HG02623 (cell line): ENCODE results near the gene RBM47.

Experiments
- ATAC-seq: cut with Tn5 transposase; IDR thresholded peaks from one replicate; pipeline ENCODE4 v1.9.1; 2021; ENCODE audit warnings: moderate library complexity; ENCODE audit not compliant: unreplicated experiment

The RBM47 gene

DNA sequence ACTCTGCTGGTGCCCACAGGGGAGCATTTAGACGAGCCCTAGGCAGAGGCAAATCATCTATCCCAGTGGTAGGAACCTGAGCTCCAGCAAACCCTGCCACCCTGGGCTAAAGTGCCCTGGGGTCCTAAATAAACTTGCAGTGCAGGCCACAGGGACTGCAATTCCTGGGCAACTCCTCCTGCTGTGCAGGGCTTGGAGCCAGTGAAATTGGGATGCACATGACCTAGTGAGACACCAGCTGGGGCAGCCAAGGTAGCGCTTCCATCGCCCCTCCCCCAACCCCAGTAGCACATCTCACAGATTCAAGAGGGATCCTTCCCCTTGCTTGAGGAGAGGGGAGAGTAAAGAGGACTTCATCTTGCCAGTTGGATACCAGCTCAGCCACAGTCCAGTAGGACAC, 250.4 kb downstream of the RBM47 start:
- no peak for ATAC-seq

DNA sequence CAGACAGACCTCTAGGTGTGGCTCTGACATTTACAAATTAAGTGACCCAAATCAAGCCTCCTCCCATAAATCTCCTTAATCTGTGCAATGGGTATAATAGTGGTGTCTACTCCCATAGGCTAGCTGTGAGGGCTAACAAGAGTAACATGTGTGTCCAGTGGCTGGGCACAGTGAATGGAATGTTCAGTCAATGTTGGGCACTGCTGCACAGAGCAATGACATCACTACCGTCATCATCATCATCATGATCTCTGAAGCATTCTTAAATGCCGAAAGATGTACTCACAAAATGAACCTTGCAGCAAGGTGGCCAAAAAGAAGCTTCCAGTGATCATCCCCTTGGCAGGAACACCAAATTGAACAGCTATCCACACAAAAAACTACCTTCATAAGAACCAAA, 251.0 kb downstream of the RBM47 start:
- no peak for ATAC-seq

DNA sequence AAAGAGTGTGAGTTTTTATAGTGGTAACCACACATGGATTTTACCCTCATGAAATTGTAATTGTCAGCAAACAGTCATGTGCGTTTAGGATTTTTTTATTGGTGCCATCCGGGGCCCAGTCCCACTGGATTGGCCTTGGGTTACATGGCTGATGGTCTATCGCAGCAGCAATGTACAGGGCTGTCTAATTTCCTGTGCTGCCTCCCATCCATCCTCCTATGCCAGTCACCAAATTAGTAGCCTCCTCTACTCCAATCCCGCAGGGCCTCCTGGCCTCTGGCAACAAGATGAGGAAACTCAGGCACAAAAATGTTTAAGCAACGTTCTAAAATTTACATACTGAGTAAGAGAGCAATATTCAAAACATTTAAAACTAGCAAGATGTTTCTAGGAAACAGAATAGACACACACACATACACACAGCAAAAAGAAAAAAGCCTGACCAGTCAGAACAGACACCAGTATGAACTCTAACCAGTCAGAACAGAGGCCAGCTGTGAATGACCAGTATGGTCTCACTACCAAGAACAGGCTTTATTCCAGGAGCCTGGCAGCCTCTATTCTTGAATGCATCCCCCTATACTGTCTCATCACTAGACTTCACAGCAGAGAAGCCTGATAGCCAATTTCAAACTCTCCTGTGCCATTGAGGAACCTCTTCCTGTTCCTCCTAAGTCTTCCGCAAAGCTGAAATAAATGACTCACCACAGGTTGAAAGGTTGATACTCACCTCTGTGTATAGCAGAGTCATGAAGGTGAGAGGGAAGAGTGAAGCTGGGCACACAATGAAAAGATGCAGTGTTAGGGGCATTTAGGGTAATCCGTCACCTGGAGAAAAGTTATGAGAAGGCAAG, 251.9 kb downstream of the RBM47 start:
- ATAC-seq: no peak

DNA sequence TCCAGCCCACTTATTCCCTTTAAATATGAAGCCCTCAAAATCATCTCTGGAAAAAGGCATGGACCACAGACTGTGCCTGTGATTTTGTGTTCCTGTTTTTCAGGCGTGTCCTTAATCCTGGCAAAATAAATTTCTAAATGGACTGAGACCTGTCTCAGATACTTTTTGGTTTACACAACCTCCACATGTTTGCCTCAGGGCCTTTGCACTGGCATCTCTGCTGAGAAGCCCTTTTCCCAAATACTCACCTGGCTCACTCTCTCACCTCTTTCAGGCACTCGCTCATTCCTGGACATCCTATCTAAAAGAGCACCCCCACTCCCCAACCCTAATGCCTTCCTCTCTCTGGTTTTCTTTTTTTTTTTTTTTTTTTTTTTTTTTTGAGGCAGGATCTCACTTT, 254.0 kb downstream of the RBM47 start:
- ATAC-seq: no peak

DNA sequence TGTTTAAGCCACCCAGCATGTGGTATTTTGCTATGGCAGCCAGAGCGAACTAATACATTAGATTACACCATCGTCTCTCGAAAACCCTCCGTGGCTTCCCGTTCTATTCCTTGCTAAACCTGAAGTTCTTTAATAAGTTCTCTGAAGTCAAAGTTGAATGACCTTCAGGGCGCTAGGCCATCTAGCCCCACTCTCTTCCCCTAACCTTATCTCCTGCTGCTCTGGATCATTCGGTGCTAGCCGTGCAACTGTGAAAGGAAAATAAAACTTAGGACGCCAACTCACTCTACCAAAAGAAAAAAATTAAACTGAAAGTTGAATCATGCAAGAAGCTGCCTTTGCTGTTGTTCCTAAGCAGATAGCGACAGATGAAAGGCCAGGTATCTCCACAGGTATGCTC, 254.6 kb downstream of the RBM47 start:
- no peak for ATAC-seq

DNA sequence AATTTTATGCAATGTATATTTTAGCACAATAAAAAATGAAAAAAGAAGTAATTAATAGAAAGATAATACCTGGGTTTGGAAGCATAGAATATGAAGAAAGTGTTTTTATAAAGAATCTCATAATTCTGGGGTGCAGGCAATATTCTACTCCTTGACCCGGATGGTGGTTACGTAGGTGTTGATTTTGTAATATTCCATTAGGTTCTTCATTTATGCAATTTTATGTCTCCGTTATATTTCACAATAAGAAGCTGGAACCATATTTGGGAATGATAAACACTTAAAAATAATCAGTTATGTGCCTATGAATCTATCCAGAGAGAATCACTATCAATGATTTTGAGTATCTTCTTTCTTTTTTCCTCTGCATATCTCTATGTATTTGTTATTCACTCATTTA, 256.0 kb downstream of the RBM47 start:
- no peak for ATAC-seq
